NCI-H2227 (cell line): Measurements from ENCODE around the gene TCEANC.

Experiments used
- DNase-seq: peaks from one replicate; lab custom pipeline; 2025; ENCODE audit not compliant: unreplicated experiment; lab: John Stamatoyannopoulos, UW

The TCEANC gene

GRCh38 chrX:13690836-13691235 lies 37.9 kb downstream of the TCEANC start:
- no peak for DNase-seq

GRCh38 chrX:13691841-13692371 lies 39.0 kb downstream of the TCEANC start:
- no peak for DNase-seq

- DNase-seq: no peak
Measured at GRCh38 chrX:13692771-13693231, 39.9 kb downstream of the TCEANC start.

DNA sequence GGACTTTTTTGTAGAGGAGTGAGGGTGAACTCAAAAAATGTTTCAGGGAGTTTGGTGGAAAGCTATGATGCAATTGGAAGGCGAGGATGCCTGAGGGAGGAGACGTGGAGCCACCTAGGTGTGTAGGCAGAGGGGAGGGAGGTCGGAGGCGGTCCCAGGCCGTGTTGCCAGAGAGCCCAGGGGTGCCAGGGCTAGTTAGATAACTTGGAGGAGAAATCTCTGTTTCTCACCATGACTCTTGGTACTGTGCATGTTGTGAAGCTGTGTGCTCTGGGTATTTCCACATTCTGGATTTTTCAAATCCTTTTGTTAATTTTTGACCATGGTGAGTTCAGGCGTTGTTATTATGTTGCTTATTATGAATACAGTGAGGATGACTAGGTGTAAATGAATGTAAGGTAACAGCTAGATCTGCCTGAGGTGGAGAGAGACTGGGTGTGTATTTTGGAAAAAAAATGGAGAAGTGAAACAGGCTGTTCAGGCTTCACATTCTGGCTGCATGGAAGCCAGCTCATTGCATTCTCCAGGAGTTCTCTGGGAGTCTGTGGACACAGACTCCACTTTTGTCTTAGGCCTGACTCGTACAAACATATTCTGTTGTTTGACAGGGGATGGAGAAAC lies 40.5 kb downstream of the TCEANC start:
- DNase-seq: no peak

- DNase-seq: no peak
Measured at GRCh38 chrX:13694359-13694758, 41.4 kb downstream of the TCEANC start.

DNA sequence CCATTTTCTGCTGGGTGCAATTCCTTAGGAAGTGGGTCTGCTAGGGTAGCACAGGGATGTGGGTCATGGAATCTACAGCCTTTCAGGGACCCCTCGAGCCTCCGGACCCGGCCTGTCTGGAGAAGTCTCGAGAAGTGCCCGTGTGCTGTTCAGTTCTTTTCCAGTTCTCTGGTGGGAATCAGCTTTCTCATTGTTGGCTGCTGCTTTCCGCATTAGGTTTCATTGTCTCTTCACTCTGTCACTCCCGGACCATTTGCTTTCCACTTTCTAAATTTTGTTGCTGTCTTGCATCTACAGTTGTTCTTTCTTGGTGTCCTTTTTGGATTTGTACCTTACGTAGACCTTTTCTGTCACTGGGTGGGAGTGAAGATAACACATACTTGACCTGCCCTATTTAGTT lies 42.0 kb downstream of the TCEANC start:
- no peak for DNase-seq

DNA sequence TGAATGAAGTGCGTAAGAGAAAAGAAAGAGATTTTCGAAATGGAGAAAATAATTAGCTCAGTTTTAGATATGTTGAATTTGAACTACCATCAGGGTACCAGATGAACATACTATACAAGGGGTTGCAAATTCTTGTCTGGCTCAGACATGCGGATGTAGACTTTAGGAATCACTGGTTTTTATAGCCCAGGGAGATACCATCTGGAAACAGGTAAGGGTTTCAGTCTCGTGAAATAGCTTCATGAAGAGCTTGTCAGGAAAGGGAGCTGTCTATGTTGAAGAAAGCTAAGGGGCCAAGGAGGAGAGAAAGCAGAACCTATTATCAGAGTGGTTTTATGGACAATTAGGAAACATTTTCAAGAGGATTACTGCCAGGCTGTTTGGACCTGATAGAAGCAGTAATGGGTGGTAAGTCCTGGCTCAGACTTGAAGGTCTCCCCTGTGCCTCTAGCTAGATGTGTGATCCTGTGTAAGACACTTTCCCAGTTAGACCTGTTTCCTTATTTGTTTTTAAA lies 42.7 kb downstream of the TCEANC start:
- no peak for DNase-seq

- DNase-seq: no peak
Measured at GRCh38 chrX:13697455-13697854, 44.5 kb downstream of the TCEANC start.

DNA sequence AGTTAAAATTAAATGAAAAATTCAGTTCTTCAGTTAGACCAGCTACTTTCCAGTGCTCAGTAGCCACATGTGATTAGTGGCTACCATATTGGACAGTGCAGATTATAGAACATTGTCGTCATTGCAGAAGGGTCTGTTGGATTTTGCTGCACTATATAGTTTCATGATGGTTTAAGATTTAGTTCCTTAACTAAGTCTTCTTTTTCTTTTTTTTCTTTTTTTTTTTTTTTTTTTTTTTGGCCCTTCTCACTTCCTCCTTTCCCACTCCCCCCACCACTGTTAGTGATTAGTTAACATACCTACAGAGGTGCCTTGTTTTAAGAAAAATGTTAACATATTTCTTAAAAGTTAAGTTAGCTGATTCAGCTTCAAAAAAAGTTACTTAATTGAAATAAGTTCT lies 45.0 kb downstream of the TCEANC start:
- DNase-seq: no peak

GRCh38 chrX:13698432-13698831 lies 45.5 kb downstream of the TCEANC start:
- no peak for DNase-seq

DNA sequence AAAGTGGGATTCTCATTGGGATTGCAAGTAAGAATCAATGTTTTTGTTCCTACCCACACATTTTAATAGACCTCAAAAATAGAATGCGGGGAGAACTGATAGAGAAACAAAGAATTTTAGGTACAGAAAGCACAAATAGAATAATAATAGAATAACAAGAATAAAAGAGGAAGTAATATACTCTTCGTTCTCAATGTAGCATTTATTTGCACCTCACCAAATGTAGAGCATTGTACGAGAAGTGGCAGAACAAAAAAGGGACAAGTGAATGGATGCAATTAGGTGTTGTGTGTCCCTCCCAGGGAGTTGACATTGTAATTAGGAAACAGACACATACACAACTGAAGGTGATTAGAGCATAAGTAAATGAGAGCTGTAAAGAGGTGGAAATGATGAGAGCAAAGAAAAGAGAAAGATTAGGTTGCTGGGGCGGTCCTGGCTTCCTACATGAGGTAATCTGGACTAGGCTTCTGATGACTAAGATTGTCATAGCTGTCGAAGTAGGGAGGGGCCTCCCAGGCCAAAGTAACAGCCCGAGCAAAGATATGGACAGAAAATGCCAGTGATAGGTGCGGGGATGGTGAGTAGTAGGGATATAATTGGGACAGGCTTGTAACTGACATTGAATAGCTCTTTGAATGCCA lies 46.4 kb downstream of the TCEANC start:
- DNase-seq: no peak

DNA sequence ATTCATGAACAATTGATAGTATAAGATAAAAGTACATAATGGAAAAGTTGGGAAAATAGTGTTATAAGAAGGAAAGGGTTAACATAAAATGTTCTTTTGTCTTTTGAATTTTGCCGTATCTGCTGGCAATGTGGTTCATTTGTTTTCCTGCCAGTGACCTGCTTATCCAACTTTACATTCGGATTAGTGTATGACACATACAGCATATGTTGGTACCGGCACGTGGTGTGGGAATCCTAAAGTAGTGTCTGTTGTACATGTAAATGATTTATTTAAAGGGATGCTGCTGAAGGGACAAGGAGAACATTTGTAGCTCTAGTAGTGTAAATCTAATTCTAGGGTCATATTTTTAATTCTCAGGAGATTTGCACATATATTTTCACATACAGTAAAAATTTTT lies 47.4 kb downstream of the TCEANC start:
- no peak for DNase-seq

DNA sequence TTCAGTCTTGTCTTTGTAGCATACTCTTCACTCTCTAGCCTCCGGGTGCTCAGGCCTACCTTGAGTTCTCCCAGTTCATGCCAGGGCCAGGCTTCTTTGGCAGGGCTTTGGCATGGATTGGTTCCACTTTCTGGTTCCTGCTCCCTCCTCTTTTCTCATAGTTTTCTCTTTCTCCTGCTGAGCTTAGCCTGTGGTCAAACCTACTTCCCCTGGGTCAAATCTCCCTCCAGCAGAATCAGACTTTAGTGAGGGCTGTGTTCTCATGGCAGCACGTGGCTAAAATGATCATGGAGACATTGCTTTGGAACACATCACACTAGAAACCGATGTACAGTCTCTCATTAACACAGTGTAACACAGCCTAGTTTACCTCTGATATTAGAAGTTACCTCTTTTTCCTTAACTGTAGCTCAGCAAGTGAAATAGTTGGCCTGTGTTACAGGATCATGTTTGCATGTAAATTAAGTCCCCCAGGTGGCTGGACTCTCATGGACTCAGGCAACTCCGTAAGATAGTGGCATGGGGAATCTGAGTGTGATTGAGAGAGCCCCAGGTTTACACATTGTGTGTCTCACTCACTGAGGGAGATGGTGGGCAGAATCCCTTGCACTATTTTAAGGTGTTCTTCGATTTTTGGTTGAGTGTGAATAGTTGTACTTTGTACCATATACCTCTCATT lies 49.3 kb downstream of the TCEANC start:
- DNase-seq: no peak

- DNase-seq: no peak
Measured at GRCh38 chrX:13703135-13703534, 50.2 kb downstream of the TCEANC start.

DNA sequence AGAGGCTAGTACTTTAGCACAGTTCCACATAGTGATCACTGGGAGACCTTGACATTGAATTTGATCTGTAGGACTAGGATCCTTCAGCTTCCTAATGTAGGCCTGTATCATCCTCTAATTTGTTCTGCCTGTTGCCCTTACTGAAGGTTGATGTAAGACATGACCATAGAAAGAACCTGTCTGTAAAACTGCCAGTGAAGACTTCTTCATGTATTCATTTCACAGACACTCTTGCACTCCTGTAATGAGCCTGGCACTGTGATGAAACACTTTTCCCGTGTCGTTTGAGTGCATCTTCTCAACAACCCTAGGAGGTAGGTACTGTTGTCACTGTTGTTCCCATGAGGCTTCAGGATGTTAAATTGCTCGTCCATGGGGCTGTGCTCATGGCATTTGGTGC lies 50.6 kb downstream of the TCEANC start:
- DNase-seq: no peak

GRCh38 chrX:13711141-13711540 lies 58.2 kb downstream of the TCEANC start:
- no peak for DNase-seq
